Measurements from ENCODE around the gene BOLL. TPM values are rescaled to one million over a fixed set of nuclear protein-coding genes. Genes with fewer than 3 reads are reported as not detected.
"Not testable (repeated sequence)": the region's sequence is repeated elsewhere in the genome, so short reads cannot be mapped to it uniquely, and the experiment has no call there.

The BOLL gene
- total RNA-seq, 1 donor from 2014 or later = not detected

DNA sequence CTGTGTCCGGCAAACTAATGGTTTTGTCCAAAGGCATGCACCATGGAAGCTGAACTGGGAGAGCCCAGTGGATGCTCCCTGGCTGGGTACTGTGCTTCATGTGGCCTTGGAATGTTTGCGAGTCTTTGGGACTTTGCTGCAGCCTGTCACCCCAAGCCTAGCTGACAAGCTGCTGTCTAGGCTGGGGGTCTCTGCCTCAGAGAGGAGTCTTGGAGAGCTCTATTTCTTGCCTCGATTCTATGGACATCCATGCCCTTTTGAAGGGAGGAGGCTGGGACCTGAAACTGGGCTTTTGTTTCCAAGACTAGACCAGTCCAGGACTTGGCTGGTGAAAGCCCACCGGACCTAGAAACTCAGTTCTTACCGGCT, 78.3 kb downstream of the BOLL start:
- Mint-ChIP-seq H3K4me3 (peak overlapping the region; percentile 89), H3K9me3 (no peaks in the 10 kb centered on the region), H3K27ac (no peak overlapping the region), H3K4me1 (ENCODE audit: unreplicated experiment) (peaks cover 30% of the 10 kb centered on the region), H3K27me3 (no peaks in the 10 kb centered on the region), H3K36me3 (peaks cover 12% of the 10 kb centered on the region)
- no peak for DNase-seq (ENCODE audit: extremely low spot score, unreplicated experiment)
- TF ChIP-seq, protein P1, sequence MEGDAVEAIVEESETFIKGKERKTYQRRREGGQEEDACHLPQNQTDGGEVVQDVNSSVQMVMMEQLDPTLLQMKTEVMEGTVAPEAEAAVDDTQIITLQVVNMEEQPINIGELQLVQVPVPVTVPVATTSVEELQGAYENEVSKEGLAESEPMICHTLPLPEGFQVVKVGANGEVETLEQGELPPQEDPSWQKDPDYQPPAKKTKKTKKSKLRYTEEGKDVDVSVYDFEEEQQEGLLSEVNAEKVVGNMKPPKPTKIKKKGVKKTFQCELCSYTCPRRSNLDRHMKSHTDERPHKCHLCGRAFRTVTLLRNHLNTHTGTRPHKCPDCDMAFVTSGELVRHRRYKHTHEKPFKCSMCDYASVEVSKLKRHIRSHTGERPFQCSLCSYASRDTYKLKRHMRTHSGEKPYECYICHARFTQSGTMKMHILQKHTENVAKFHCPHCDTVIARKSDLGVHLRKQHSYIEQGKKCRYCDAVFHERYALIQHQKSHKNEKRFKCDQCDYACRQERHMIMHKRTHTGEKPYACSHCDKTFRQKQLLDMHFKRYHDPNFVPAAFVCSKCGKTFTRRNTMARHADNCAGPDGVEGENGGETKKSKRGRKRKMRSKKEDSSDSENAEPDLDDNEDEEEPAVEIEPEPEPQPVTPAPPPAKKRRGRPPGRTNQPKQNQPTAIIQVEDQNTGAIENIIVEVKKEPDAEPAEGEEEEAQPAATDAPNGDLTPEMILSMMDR (conservative IDR thresholded peaks at IDR 0.05) = no peak

DNA sequence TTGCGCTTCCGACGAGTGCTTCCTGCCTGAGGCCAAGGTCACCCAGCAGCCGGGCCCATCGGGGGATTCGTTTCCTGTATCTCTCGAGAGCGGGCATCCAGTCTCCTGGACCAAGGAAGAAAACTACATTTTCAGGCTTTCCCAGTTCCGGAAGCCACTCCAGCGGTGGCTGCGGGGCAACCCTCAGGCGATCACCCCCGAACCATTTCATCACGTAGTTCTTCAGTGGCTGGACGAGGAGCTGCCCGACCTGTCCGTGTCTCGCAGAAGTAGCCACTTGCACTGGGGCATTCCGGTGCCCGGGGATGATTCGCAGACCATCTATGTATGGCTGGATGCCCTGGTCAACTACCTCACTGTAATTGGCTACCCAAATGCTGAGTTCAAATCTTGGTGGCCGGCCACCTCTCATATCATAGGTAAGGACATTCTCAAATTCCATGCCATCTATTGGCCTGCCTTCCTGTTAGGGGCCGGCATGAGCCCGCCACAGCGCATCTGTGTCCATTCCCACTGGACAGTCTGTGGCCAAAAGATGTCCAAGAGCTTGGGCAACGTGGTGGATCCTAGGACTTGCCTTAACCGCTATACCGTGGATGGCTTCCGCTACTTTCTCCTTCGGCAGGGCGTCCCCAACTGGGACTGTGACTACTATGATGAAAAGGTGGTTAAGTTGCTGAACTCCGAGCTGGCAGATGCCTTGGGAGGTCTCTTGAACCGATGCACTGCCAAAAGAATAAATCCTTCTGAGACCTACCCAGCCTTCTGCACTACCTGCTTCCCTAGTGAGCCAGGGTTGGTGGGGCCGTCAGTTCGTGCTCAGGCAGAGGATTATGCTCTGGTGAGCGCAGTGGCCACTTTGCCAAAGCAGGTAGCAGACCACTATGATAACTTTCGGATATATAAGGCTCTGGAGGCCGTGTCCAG, 78.9 kb downstream of the BOLL start:
- H3K27me3 Mint-ChIP-seq = no peaks in the 10 kb centered on the region
- peaks cover 12% of the 10 kb centered on the region for H3K36me3 Mint-ChIP-seq
- peaks cover 30% of the 10 kb centered on the region for H3K4me1 Mint-ChIP-seq (ENCODE audit: unreplicated experiment)
- TF ChIP-seq, protein P1 (conservative IDR thresholded peaks at IDR 0.05) = no peak
- no peaks in the 10 kb centered on the region for H3K9me3 Mint-ChIP-seq
- peak overlapping the region; percentile 89 for H3K4me3 Mint-ChIP-seq
- peak overlapping the region; percentile 79 for H3K27ac Mint-ChIP-seq
- DNase-seq (ENCODE audit: extremely low spot score, unreplicated experiment) = no peak

DNA sequence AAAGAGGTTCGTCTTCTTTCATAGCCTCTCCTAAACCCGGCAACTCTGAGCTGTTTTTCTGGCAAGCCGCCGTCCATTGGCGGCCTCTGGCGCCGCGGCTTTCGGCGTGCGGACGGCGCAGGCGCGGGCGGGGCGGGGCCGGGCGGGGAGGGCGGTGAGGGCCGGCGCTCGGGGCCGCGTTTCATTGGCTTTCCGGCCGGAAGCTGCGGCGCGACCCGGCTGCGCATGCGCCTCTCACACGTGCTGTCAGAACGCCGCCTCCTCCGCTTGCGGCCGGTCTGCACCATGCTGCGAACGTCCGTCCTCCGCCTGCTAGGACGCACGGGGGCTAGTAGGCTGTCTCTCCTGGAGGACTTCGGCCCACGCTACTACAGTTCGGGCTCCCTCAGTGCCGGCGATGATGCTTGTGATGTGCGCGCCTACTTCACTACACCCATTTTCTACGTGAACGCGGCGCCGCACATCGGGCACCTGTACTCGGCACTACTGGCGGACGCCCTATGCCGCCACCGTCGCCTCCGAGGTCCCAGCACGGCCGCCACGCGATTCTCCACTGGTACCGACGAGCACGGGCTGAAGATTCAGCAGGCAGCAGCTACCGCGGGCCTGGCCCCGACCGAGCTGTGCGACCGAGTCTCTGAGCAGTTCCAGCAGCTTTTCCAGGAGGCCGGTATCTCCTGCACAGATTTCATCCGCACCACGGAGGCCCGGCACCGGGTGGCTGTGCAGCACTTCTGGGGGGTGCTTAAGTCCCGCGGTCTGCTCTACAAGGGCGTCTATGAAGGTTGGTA, 79.8 kb downstream of the BOLL start, which contains the start of gene MARS2:
Gene MARS2 (plus strand): TSS at position 249 of the 791 bp plus-strand sequence. CDS start 37 bp downstream, at position 286.
- H3K36me3 Mint-ChIP-seq = peaks cover 12% of the 10 kb centered on the region
- H3K9me3 Mint-ChIP-seq = no peaks in the 10 kb centered on the region
- H3K4me1 Mint-ChIP-seq (ENCODE audit: unreplicated experiment) = peaks cover 30% of the 10 kb centered on the region
- H3K4me3 Mint-ChIP-seq = peak within 1 kb of the TSS; percentile 89
- DNase-seq (ENCODE audit: extremely low spot score, unreplicated experiment) = peak; percentile 95
- TF ChIP-seq, protein P1 (conservative IDR thresholded peaks at IDR 0.05) = no peak
- H3K27ac Mint-ChIP-seq = peak within 1 kb of the TSS; percentile 90
- H3K27me3 Mint-ChIP-seq = no peaks in the 10 kb centered on the region

DNA sequence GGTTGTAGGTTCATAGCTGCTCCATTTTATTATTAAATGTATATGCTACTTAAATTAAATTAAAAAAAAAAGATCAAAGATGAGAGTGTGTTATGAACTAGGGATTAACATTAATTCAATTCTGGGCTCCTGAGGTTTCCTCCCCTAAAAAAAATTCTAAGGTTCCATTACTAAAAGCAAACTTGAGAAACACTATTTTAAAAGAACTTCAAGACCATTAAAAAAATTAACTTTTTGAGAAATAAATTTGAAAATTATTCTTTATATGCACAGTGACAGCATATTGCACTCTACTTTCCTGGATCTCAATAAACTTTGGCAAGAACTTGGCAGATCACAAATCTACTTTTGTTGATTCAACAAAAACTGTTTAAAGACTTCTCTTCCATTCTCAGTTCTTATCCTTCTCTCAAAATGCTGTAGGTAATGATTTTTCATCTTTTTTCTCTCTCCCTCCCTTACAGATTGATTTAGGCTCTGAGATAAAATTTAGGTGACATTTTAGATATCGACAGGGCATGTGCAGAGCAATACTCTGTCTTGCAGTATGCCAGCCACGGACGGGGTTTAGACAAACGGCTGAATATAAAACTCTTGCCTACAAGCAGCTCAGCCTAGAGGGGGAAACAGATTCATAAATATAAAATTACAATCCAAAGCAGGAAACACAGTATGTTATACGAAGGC, 80.5 kb downstream of the BOLL start:
- DNase-seq (ENCODE audit: extremely low spot score, unreplicated experiment) = no peak
- peak overlapping the region; percentile 89 for H3K4me3 Mint-ChIP-seq
- H3K27me3 Mint-ChIP-seq = no peaks in the 10 kb centered on the region
- H3K4me1 Mint-ChIP-seq (ENCODE audit: unreplicated experiment) = peaks cover 25% of the 10 kb centered on the region
- no peaks in the 10 kb centered on the region for H3K9me3 Mint-ChIP-seq
- peaks cover 6% of the 10 kb centered on the region for H3K36me3 Mint-ChIP-seq
- H3K27ac Mint-ChIP-seq = peak overlapping the region; percentile 90
- TF ChIP-seq, protein P1 (conservative IDR thresholded peaks at IDR 0.05) = no peak

DNA sequence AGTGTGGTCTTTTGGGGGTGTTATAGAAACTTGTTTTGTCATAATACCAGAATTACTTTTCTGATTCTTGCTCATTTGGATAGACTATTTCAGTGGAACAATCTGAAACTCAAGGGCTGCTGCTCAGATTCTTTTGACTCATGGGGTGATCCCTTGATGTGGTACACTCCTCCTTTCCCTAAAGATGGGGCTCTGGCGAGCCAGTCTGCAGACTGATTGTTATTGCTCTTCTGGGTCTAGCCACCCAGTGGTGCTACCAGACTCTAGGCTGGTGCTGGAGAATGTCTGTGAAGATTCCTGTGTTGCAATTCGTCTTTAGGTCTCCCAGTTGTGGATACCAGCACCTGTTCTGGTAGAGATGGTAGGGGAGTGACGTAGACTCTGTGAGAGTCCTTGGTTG, 84.2 kb downstream of the BOLL start:
- DNase-seq (ENCODE audit: extremely low spot score, unreplicated experiment) = no peak
- H3K9me3 Mint-ChIP-seq = peaks cover 6% of the 10 kb centered on the region
- H3K4me1 Mint-ChIP-seq (ENCODE audit: unreplicated experiment) = peaks cover 5% of the 10 kb centered on the region
- H3K27me3 Mint-ChIP-seq = no peaks in the 10 kb centered on the region
- no peaks in the 10 kb centered on the region for H3K36me3 Mint-ChIP-seq
- no peak overlapping the region for H3K4me3 Mint-ChIP-seq
- H3K27ac Mint-ChIP-seq = no peak overlapping the region
- TF ChIP-seq, protein P1 (conservative IDR thresholded peaks at IDR 0.05) = no peak

DNA sequence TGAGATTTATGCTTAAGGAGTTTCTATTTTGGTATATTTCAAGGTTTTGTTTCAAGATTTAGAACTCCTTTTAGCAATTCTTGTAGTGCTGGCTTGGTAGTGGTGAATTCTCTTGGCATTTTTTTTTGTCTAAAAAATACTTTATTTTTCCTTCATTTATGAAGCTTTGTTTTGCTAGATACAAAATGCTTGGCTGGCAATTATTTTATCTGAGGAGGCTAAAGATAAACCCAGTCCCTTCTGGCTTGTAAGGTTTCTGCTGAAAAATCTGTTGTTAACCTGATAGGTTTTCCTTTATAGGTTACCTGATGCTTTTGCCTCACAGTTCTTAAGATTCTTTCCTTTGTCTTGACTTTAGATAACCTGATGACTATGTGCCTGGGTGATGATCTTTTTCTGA, 85.4 kb downstream of the BOLL start:
- not testable (repeated sequence) for H3K27me3 Mint-ChIP-seq; H3K4me3 Mint-ChIP-seq; H3K4me1 Mint-ChIP-seq (ENCODE audit: unreplicated experiment); H3K9me3 Mint-ChIP-seq; DNase-seq (ENCODE audit: extremely low spot score, unreplicated experiment); H3K27ac Mint-ChIP-seq; H3K36me3 Mint-ChIP-seq

DNA sequence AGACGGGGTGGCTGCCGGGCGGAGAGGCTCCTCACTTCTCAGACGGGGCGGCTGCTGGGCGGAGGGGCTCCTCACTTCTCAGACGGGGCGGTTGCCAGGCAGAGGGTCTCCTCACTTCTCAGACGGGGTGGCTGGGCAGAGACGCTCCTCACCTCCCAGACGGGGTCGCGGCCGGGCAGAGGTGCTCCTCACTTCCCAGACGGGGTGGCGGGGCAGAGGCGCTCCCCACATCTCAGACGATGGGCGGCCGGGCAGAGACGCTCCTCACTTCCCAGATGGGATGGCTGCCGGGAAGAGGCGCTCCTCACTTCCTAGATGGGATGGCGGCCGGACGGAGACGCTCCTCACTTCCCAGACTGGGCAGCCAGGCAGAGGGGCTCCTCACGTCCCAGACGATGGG, 88.5 kb downstream of the BOLL start:
- H3K4me3 Mint-ChIP-seq; H3K27ac Mint-ChIP-seq; H3K4me1 Mint-ChIP-seq (ENCODE audit: unreplicated experiment); H3K36me3 Mint-ChIP-seq; H3K27me3 Mint-ChIP-seq; DNase-seq (ENCODE audit: extremely low spot score, unreplicated experiment): not testable (repeated sequence)
- H3K9me3 Mint-ChIP-seq = peaks cover 10% of the 10 kb centered on the region

DNA sequence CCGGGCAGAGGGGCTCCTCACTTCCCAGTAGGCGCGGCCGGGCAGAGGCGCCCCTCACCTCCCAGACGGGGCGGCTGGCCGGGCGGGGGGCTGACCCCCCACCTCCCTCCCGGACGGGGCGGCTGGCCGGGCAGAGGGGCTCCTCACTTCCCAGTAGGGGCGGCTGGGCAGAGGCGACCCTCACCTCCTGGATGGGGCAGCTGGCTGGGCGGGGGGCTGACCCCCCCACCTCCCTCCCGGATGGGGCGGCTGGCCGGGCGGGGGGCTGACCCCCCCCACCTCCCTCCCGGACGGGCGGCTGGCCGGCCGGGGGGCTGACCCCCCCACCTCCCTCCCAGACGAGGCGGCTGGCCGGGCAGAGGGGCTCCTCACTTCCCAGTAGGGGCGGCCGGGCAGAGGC, 89.1 kb downstream of the BOLL start:
- H3K27me3 Mint-ChIP-seq; DNase-seq (ENCODE audit: extremely low spot score, unreplicated experiment); H3K36me3 Mint-ChIP-seq; H3K27ac Mint-ChIP-seq; H3K4me1 Mint-ChIP-seq (ENCODE audit: unreplicated experiment); H3K4me3 Mint-ChIP-seq: not testable (repeated sequence)
- H3K9me3 Mint-ChIP-seq = peaks cover 10% of the 10 kb centered on the region

Measured in type B pancreatic cell (in vitro differentiated cells).